HG03354 (cell line): ENCODE results near the gene KMT2A.
"Not testable (repeated sequence)": the region's sequence is repeated elsewhere in the genome, so short reads cannot be mapped to it uniquely, and the experiment has no call there.

Experiments used
- ATAC-seq: cut with Tn5 transposase; IDR thresholded peaks from one replicate; pipeline ENCODE4 v1.9.1; 2021; ENCODE audit warnings: mild to moderate bottlenecking; ENCODE audit not compliant: unreplicated experiment, poor library complexity, severe bottlenecking

Gene KMT2A

DNA sequence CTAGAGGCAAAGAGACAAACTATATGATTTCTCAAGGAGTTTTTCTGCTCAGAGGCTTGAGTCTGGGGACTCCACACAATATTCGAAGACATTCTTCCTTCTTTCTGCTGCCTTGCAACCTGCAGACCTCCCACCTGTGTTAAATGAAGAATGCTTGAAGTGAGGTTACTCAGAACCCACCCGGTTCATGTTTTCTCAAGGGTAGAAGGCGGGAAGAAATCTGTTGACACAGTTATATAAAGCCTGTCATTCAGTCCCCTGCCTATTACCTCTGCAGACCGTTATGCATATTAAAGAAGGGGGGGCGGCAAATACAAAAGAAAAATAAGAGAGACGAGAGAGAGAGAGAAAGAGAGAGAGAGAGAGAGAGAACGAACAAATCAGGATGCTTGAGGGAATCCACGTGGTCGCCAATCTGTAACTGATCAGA, 2.2 kb upstream of the KMT2A start:
- ATAC-seq, result no peak

- ATAC-seq, result no peak
Measured at GRCh38 chr11:118434553-118435289, 1.6 kb upstream of the KMT2A start.

- peak; percentile 29 for ATAC-seq
Measured at GRCh38 chr11:118435290-118435892, 901 bp upstream of the KMT2A start.

DNA sequence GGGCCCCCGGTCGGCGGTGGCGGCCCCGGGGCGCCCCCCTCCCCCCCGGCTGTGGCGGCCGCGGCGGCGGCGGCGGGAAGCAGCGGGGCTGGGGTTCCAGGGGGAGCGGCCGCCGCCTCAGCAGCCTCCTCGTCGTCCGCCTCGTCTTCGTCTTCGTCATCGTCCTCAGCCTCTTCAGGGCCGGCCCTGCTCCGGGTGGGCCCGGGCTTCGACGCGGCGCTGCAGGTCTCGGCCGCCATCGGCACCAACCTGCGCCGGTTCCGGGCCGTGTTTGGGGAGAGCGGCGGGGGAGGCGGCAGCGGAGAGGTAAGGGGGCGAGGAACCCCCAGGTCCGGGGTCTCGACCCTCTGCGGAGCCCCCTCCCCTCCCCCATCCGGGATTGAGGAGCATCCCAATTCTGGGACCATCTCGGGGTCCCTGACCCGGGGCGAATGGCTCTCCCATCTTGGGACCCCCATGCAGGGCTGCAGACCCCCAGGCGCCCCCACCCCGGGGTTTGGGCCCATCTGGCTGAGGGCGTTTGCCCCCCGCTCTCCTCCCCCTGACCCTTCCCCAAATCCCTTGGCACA, 431 bp downstream of the KMT2A start:
- ATAC-seq, result peak; percentile 14

GRCh38 chr11:118437208-118438125, 1.2 kb downstream of the KMT2A start:
- no peak for ATAC-seq

DNA sequence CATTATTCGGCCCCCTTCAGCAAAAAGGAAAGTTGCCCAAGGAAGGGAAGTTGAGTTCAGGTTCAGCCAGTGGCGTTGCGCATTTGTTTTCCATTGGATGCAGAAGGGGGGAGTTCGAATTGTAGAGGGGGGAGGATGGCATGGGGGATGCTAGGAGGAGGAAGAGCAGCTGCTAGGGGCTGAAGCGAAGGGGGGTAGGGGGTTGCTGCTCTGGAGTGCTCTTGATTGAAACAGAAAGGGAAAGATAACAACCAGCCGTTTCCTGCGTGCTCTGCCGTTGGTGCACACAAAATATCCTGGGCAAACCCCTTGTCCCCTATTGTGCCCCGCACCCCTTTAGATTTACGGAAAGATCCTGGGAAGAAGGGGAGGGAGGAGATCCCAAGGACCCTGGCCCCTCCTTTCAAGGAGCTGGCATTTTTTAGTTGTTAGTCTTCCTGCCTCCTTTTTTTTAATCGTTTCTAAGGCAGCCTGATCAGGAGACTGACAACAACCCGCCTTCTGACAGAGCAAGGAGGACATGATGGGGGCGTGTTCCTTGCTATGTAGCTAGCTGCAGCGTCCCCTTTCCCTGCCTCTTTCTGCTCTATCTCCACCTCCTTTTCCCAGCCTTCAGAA, 2.1 kb downstream of the KMT2A start:
- peak; percentile 26 for ATAC-seq

- no peak for ATAC-seq
Measured at GRCh38 chr11:118439646-118440045, 3.4 kb downstream of the KMT2A start.

DNA sequence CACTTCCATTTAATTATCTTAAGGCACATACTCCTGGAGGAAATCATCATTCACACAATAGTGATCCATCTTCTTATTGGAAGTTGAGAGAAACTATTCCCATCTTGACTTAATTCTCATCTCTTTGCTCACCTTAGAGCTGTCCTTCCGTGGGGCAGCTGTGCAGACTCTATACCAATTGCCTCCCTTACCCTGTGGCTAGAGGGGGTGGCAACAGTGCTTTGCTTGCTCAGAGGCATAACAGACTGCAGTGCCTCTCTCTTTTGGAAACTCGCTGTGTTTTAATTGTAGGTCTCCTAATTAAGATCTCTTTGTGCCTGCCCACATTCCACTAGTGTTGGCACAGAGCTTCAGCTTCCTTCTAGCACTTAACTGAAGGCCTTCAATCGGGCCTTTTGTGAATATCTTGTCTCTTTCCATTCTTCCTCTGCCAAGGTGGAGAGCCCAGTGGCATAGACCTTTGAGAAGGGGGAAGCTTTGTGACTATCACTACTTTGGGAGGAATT, 5.5 kb downstream of the KMT2A start:
- ATAC-seq, result no peak

DNA sequence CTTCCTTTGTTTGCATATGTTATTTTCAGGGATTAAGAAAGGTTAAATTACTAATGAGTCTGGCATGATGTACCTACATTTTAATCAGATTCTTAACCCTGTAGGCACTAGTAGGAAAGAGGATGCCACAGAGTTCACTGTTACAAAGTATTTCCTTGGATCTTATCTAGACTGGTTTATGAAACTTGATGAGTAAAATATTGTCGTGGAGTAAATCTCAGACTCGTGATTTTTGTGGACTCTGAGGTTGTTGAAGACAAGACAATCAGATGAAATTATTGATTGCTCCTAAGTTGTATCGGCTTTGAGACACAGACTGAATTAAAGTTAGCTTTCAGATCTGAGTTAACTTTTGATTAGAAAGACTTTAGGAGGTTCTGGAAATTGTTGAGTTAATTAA, 6.0 kb downstream of the KMT2A start:
- no peak for ATAC-seq

GRCh38 chr11:118442908-118443589, 6.8 kb downstream of the KMT2A start:
- ATAC-seq, result no peak

- no peak for ATAC-seq
Measured at GRCh38 chr11:118443590-118444218, 7.4 kb downstream of the KMT2A start.

- no peak for ATAC-seq
Measured at GRCh38 chr11:118447423-118447822, 11.1 kb downstream of the KMT2A start.

GRCh38 chr11:118448294-118448693, 12.0 kb downstream of the KMT2A start:
- peak; percentile 86 for ATAC-seq

GRCh38 chr11:118449316-118449918, 13.1 kb downstream of the KMT2A start:
- no peak for ATAC-seq

DNA sequence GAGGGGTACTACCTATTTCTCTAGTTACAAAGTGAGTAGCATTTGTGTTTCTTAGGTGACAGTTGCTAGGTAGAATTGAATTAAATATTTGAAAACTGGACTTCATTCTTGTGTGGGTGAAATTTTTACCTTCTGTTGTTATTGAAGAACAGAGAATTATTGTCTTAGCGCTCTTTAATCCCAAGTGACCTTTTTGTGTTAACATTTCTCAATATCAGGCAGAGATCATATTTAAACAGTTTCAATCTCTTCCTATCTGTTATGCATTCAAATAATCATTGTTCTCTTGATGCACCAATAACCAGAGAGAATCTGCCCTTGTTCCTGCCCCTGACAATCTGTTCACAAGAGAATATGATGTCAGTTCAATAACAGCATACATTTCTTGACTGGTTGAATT, 14.2 kb downstream of the KMT2A start:
- no peak for ATAC-seq

- ATAC-seq, result no peak
Measured at GRCh38 chr11:118462178-118462577, 25.9 kb downstream of the KMT2A start.

DNA sequence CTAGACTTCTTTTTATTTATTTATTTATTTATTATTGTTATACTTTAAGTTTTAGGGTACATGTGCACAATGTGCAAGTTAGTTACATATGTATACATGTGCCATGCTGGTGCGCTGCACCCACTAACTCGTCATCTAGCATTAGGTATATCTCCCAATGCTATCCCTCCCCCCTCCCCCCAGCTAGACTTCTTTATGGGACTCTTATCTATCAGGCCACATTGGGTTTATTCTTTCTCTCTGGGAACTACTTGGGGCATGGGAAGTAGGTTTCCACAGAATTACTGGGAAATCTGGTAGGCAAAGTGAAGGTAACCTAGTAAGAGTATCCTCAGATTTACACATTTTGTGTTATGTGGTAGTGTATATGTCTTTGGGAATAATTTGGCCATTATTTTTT, 32.7 kb downstream of the KMT2A start:
- ATAC-seq, result not testable (repeated sequence)

GRCh38 chr11:118471030-118471429, 34.7 kb downstream of the KMT2A start:
- no peak for ATAC-seq
